OCI-LY1 (cell line): ENCODE data around the gene NDUFS4.

ENCODE experiments used
- CTCF ChIP-seq: fragments of 200-600 bp; sonication (generic), shearing (Covaris generic); IDR thresholded peaks from 2 replicates; pipeline ENCODE4 v1.5.1; 2017; ENCODE audit warnings: mild to moderate bottlenecking, antibody characterized with exemption, low read length, moderate library complexity, mixed read lengths
- EZH2 ChIP-seq: fragments of 200-600 bp; sonication (generic), shearing (Covaris generic); IDR thresholded peaks from 2 replicates; pipeline ENCODE4 v1.8.0; 2017; ENCODE audit warnings: borderline replicate concordance, mixed run types, mild to moderate bottlenecking, antibody characterized with exemption, low read length, moderate library complexity, mixed read lengths

- TF ChIP-seq CTCF: no peak
- TF ChIP-seq EZH2: no peak
Measured at GRCh38 chr5:53537711-53538110, 22.7 kb upstream of the NDUFS4 start.
